ENCODE measurements around the gene MEST. TPM values are rescaled to one million over a fixed set of nuclear protein-coding genes. Genes with fewer than 3 reads are reported as not detected.

MEST gene

Small RNA genes within 50 kb of the gene (small RNA-seq; reads per million reads assigned to genes)
- gene MIR335 (ENCODE audit: low read depth): not detected
- not detected for gene RF02148 (ENCODE audit: low read depth)
- not detected for gene RF02149 (ENCODE audit: low read depth)
- gene RF02150 (ENCODE audit: low read depth): not detected
